HG02840 (cell line): ENCODE measurements around the gene CASTOR2.
A peak's percentile ranks its signal among the peaks of the same experiment; 100 is the strongest.
"Not testable (repeated sequence)": the region's sequence is repeated elsewhere in the genome, so short reads cannot be mapped to it uniquely, and the experiment has no call there.

ENCODE experiments used
- ATAC-seq: cut with Tn5 transposase; IDR thresholded peaks from one replicate; pipeline ENCODE4 v1.9.1; 2021; ENCODE audit warnings: mild to moderate bottlenecking, moderate library complexity, moderate number of reproducible peaks; ENCODE audit not compliant: unreplicated experiment, low FRiP score

Gene CASTOR2

DNA sequence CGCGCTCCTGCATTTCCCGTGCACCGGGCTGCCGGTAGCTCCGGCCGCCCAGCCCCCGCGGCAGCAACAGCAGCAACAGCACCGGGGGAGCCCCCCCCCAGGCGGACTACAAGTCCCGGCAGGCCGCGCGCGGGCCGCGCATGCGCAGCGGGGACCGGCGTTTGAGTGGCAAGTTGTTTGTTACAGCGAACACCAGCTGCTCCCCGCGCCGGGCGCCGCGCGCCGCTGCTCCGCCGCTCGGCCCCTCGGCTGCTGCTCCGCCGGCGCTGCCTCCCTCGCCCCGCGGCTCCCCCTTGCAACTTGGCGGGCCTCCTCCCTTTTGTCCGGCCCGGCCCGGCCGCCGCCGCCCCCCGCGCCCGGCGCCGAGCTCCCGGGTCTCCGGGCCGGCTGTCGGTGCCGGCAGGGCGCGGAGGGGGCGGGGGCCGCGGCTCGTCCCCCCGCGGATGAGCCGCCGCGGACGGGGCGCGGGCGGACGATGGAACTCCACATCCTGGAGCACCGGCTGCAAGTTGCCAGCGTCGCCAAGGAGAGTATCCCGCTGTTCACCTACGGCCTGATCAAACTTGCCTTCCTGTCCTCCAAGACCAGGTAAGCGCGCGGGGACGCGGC is at the start of gene CASTOR2:
Gene CASTOR2 (plus strand): TSS at position 195 of the 609 bp plus-strand sequence. CDS start 281 bp downstream, at position 476.
- ATAC-seq, result peak; percentile 91

DNA sequence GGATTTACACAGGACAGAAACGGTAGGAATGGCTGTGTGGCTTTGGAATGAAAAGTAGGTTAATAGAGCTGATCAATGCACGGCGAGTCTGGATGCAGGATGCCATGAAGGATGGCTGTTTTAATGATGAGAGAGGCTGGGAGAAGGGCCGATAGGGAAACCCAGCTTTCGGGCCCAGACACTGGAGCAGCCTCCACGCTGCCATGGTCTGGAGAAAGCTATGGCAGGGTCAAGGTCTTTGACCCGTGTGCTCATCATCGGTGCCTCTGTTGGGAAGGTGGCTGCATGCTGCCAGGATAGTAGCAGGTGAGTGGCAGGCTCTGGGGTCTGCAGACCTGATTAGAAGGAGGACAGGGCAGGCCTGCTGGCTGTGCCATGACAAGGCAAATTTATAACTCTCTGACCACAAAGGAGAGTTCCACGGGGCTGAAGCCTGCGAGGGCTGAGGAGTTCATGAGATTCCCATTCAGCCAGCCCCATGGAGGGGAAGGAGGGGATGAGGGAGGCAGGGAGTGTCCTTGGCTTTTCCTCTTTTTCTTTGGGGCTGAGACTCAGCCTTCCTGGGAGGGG is 42.1 kb upstream of the CASTOR2 start:
- ATAC-seq, result not testable (repeated sequence)

DNA sequence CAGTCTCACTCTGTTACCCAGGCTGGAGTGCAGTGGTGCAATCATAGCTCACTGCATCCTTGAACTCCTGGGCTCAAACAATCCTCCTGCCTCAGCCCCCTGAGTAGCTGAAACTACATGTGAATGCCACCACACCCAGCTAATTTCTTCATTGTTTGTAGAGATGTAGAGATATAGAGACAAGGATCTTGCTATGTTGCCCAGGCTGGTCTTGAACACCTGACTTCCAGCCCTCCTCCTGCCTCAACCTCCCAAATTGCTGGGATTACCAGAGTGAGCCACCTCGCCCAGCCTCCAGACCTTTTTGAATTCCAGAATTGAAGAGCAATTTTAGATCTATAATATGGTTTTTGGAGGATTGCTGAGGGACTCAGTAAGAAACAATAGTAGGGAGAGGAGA is 40.9 kb upstream of the CASTOR2 start:
- not testable (repeated sequence) for ATAC-seq

DNA sequence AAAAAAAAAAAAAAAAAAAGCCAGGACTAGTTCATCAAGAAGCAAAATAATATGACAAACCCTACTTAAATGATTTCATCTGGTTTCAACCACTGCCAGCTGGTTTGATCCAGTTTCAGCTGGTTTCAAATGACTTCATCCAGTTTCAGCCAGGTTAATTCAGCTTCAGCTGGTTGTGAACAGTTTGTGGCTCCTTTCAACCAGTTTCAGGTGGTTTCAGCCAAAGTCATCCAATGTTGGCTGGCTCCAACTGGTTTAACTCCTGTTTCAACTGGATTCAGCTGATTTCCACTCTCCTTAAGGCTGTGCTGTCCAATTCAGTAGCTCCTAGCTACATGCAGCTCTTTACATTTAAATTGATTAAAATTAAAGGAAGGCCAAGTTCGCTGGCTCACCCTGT is 37.5 kb upstream of the CASTOR2 start:
- not testable (repeated sequence) for ATAC-seq

DNA sequence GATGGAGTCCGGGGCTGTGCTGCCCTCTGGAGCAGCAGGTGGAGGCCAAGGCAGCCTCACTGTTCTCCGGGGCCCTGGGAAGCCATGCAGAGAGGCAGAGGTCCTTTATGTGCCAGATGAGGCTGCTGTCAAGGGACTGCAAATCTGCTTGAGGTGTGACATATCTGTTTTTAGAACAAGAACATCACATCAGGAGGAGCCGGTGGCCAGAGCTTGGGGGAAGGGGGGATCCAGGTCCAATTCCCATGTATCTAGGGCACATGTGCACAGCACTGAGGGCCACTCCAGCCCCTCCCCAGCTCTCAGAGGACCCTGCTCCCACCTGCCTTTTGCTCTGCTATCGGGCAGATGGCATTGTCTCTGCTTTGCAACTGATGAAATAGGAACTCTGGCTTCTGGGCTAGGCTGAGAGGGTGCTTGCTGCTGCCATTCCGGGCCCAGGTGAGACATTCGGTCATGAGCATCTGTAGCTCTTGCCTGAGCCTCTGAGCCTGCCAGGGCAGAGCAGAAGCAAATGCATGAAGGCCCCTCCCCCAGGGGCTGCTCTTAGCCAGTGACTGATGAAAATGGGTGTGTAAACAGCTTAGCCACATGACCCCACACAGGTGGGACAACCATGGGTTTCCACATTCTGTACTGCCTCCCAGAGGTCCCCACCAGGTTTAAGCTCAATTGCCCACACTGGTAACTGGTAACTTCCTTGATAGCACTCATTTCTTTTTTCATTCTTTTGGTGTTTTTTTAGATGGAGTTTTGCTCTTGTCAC is 32.8 kb upstream of the CASTOR2 start:
- ATAC-seq, result not testable (repeated sequence)

DNA sequence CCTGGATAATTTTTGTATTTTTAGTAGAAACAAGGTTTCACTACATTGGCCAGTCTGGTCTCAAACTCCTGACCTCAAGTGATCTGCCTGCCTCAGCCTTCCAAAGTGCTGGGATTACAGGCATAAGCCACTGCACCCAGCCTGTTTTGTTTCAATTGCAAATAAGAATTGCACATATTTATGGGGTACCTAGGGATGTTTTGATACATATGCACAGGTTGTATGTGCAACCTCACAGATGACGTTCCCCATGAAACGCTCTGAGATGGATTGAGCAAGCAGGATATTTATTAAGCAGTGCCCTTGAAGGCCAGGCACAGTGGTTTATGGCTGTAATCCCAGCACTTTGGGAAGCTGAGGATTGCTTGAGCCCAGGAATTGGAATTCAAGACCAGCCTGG is 25.1 kb upstream of the CASTOR2 start:
- not testable (repeated sequence) for ATAC-seq

DNA sequence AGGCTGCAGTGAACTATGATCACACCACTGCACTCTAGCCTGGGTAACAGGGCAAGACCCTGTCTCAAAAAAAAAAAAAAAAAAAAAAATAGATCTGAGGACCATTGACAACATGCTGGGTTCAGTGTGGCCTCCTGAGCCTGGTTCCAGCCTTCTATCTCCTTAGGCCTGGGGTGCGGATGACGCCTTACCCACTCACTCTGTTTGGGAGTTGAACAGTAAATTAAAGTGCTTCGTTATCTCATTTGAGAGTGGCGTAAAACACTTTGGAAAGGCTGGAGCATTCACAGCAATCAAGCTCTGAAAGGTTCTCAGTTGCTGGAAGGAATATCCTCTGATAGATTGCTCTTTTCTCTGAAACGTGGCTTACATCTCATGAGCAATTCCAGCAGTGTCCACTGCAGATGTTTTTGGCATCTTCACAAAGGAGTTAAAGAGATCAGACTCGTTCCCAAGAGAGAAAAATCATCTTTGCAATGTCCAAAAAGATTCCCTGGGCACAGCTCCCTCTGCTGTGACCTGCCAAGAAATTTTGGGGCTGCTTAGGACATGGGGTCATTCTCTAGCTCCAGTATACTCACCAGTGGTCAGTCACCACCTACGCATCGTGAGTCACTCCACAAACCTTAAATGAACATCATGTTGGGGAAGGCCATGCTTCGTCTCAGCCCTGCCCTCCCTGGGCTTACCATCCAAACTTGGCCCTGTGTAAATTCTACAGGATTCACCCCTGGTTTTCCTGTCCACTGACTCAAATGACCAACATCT is 23.0 kb upstream of the CASTOR2 start:
- not testable (repeated sequence) for ATAC-seq

DNA sequence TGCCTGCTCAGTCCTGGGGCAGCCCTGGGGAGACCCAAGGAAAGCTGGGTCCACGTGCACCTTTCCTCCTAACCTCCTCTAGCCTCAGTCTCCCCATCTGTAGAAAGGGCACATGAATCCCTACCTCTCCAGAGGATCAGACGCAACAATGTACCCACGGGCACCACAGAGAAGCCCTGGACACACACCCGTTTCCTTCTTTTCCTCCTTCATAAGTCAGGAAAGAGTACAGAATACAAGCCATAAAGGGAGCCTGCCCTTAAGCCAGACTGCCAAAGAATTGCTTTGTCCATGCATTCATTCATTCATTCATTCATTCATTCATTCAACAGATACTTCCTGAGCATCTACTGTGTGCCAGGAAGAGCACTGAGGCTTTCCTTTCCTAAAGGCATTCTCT is 20.6 kb upstream of the CASTOR2 start:
- not testable (repeated sequence) for ATAC-seq

DNA sequence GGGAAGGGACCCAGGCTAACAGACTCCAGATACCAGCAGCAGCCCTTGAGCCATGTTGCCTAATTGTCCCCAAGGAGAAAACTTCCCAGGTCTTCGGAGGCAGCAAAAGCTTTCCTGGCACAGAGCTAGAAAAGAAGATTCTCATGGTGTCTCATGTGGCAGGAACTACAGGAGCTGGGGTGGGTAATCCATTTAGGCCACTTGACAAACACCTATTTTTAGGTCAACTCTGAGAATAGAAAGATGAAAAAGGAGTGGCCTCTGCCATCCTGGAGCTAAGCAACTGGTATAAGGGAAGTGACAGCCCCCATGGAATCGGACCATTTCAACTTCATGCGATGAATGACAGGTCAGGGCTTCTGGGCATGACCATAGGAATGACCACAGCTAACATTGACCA is 16.8 kb upstream of the CASTOR2 start:
- ATAC-seq, result not testable (repeated sequence)

DNA sequence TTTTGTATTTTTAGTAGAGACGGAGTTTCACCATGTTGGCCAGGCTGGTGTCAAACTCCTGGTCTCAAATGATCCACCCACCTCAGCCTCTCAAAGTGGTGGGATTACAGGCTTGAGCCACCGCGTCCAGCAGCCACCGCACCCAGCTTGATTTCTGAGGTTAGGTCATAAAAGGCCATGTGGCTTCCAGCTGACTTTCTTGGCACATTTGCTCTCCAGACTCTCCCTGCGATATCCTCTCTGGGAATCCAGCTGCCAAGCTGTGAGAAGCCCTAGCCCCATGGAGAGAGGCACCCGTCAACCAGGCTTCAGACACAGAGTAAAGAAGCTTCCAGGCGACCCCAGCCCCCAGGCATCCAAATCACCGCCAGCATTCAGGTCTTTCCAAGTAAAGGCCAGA is 10.7 kb upstream of the CASTOR2 start:
- not testable (repeated sequence) for ATAC-seq

DNA sequence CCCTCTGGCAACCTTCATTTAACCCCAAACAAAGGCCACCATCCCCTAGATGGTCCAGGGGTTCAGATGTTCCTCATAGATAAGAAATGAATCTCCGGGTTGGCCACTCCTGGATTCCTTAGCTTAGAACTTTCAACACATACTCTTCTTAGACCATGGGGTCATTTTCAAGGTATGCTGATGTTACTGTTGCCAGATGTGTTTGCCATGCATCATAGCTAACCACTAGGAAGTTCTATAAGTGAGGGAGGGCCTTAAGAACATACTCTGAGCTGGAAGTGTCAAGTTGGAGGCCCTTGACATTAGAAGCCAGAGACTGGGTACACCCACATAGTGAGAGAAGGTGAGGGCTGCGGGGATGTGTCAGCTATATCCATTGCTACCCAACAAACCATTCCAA is 6.2 kb upstream of the CASTOR2 start:
- ATAC-seq, result not testable (repeated sequence)

DNA sequence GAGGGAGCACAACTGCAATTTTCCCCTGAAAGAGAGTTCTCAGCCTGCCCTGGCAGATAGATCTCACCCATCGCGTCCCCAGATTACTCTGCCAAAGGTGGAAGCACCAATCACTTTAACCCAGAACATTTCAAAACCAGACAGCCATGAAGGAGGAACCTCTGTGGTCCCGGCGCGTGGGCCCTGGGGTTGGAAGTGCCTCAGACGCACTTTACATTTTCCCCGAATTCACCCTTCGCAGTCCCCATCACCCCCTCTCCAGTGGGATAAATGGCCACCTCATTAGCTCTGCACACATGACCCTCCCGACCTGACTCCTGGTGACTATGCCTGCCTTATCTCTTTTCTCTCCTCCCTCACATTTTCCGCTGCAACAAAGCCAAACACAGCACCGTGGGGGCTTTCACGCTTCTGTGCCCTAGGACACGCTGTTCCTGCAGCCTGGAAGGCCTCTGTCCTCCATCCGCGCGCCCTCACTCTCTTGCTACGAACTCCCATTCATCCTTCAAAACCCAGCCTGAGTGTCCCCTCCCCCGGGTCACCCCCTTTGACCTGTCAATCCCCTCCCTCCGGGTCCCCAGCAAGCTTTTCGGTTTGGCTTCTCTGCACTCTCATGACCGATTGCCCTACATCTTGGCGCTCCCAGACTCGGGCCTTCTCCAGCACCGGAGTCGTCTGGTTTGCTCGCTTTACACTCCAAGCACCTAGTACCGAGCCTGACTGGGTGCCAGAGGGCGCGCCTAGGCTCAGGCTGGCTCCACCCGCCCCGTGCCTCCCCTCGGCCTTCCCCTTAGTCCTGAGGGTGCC is 598 bp upstream of the CASTOR2 start:
- not testable (repeated sequence) for ATAC-seq

DNA sequence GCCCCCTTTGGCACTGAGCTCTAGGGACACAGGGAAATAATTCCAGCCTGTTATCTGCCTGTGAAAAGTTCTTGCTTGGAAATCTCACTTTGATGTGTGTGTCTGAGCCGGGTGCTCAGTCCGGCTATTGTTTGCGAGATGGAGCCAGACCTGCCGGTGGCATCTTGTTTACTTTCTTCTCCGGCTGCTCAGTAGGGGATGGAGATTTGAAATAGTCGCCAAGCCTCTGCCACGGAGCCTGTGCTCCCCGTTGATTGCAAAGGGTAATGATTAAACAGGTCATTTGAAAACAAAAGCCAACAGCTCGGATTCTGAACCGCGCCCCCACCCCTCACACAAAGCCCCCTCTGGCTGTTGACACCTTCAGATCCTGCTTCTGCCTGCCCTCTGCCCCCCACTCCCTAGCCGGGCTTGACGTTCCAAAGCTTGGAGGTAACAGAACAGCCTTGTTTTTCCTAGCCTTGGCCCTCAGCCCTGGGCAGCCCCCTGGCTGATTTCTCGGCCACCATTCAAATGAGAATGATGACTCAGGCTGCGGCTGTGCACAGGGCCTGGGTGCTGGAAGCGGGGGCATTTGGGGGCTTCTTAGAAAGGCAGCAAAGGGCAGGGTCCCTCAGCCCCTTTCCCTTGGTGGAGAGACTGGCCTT is 1.8 kb downstream of the CASTOR2 start:
- ATAC-seq, result not testable (repeated sequence)

DNA sequence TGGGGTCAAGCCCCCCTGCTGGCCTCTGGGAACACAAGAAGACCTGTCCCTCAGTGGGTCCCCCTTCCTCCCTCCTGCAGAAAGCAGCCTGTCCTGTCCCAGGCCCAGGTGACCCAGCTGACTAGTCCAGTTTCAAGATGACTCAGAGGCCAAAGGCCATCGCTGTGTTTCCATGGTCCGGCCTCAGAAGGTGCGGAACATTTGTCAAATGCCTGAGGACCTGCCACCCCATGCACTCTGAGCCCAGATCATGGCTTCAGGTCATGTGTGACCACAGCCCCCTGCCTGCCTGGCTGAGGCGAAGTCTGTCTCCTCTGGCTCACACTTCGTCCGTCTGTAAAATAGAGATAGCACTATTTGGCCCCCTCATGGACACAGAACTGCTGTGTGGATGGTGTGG is 2.4 kb downstream of the CASTOR2 start:
- ATAC-seq, result not testable (repeated sequence)

DNA sequence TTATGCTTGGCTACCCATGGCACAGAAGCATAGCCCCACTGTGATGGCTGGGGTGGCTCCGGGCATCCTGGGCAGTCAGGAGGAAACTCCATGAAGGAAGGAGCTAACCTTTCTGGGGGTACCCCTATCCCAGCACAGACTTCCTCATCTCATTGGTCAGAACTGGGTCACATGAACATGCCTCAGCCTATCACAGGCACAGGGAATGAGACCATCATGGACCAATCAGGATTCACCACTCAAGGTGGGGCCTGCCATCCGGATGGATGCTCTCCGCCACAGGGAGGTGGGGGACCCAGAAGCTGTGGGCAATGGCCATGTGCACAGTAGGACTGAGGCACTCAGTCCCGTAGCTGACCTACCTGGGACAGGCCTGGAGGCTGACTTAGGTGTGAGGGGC is 6.9 kb downstream of the CASTOR2 start:
- not testable (repeated sequence) for ATAC-seq

DNA sequence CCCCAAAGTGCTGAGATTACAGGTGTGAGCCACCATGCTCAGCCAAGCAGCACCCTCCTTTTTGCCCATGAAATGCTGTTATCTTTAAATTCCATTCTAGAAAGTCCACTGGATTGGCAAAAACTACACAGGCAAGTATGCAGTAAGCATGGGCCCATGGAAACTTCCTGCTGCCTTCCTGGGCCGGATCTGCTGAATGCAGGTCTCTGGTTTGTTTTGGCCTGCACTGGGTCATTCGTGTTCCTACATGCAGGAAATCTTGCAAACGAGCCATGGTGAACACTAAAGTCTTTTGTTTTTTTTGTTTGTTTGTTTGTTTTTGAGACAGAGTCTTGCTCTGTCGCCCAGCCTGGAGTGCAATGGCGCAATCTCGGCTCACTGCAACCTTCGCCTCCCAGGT is 7.9 kb downstream of the CASTOR2 start:
- not testable (repeated sequence) for ATAC-seq

DNA sequence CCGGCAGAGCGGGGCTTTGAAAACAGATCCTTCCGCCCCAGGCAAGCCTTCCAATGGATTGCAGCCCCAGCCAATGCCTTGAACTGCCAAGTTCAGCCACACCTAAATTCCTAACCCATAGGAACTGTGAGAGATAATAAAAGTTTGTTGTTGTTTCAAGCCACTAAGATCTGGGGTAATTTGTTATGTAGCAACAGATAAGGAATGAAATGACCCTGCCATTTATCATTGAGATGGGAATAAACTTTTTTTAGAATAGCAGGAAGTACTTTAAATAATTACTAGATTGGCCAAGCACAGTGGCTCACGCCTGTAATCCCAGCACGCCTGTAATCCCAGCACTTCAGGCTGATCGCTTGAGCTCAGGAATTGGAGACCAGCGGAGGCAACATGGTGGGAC is 11.5 kb downstream of the CASTOR2 start:
- not testable (repeated sequence) for ATAC-seq

DNA sequence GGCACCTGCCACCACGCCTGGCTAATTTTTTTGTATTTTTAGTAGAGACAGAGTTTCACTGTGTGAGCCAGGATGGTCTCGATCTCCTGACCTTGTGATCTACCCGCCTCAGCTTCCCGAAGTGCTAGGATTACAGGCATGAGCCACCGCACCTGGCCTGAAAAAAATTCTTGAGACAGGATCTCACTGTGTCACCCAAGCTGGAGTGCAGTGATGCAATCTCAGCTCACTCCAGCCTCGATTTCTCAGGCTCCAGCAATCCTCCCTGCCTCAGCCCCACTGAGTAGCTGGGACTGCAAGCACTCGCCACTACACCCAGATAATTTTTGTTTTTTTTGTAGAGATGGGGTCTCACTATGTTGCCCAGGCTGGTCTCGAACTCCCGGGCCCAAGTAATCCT is 13.0 kb downstream of the CASTOR2 start:
- ATAC-seq, result not testable (repeated sequence)

DNA sequence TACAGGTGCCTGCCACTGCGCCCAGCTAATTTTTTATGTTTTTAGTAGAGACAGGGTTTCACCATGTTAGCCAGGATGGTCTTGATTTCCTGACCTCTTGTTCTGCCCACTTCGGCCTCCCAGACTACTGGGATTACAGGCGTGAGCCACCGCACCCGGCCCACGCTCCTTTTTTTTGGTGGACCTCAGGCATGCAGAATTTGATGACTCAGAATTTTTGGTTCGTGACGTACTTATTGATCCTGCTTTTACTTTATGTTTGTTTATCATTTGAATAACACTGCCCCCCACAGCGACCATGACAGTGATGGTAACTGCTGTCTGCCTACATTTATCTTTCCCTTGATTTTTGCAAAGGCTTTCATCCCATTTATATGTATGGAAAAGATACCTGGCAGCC is 23.9 kb downstream of the CASTOR2 start:
- not testable (repeated sequence) for ATAC-seq
